Endothelial cell of hepatic sinusoid (primary cell): Measurements from ENCODE around the gene SLC25A53.
"Not testable (repeated sequence)": the region's sequence is repeated elsewhere in the genome, so short reads cannot be mapped to it uniquely, and the experiment has no call there.

Experiments
- in situ Hi-C: cut with HindIII; loops from 2 replicates; pipeline ENCODE4 v1.10.0; 2017; ENCODE audit warnings: low sequenced_read_pairs

SLC25A53 gene

GRCh38 chrX:104075778-104076445, 80.9 kb downstream of the SLC25A53 start, which contains the start of gene TMSB15C:
TMSB15C (minus strand) TSS chrX:104076236.
- in situ Hi-C loops, result not testable (repeated sequence)

GRCh38 chrX:104062636-104063035, 94.2 kb downstream of the SLC25A53 start:
- in situ Hi-C loops, result not testable (repeated sequence)

- in situ Hi-C loops, result not testable (repeated sequence)
Measured at GRCh38 chrX:104054956-104055355, 101.9 kb downstream of the SLC25A53 start.
